ENCODE data around the gene EFCAB12. TPM values are rescaled to one million over a fixed set of nuclear protein-coding genes. Genes with fewer than 3 reads are reported as not detected.

EFCAB12 gene
- total RNA-seq, 1 experiment from 2014 or later = not detected

DNA sequence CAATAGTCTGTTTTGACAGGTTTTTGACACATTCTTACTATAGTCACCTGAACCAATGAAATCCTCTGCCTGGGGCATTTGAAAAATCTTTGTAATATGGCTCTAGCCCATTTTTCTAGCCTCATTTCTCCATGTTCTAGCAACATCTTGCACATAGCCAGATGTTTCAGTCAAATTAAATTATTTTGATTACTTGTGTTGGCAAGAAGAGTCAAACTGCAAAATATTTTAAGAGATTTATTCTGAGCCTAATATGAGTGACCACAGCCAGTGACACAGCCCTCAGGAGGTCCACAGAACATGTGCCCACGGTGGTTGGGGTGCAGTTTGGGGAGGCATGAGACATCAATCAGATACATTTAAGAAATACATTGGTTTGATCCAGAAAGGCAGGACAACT lies 18.5 kb upstream of the EFCAB12 start:
- no peak for DNase-seq (ENCODE audit: extremely low read depth, low read depth)

DNA sequence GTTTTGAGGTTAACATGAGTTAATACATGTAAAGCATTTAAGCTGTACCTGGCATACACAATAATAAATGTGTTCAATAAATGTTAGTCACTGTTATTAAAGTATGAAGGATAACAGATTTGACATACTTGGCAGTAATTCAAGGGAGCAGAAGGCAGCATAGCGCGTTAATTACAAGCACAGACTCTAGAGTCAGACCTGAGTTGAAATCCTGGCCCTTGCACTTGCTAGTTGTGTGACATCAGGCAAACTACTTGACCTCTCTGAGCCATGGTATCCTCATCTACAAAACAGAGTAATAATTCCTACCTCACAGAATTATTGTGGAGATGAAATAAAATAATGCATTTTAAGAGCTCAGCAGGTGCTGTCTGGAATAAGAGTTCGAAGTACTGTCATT lies 17.0 kb upstream of the EFCAB12 start:
- no peak for DNase-seq (ENCODE audit: extremely low read depth, low read depth)

DNA sequence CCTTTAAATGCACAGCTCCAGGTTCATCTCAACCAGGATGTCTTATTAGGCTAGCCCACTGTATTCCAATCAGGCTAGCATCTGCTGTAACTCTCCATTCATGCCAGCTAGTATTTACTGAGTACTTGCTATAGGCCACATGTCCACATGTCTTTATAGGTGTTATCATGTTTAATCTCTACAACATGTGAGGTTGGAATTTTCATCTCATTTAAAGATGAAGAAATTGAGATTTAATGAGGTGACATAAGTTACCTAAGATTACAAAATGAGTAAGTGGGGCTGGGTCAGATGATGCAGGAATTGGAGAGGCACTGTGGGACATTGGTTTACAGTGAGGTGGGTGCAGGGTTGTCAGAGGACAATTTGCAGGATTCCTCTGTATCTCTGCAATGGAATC lies 14.5 kb upstream of the EFCAB12 start:
- DNase-seq (ENCODE audit: extremely low read depth, low read depth) = no peak

DNA sequence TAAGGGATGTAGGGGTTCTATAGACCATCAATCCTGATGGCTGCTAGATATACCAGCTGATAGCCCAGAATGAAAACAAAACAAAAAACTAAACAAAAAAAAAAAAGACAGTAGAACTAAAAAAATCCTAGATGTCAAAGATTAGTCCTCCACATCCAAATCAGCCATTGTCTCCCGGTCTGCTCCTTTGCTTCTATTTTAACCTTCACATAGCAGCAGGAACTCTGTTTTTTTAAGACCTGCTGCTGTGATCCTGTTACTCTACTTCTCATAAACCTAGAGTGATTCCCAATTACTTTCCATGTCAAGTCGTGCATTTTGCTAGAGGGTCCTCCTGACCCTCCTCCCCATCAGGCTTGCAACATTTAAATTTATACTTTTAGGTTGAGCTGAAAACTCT lies 14.1 kb upstream of the EFCAB12 start:
- DNase-seq (ENCODE audit: extremely low read depth, low read depth) = no peak

DNA sequence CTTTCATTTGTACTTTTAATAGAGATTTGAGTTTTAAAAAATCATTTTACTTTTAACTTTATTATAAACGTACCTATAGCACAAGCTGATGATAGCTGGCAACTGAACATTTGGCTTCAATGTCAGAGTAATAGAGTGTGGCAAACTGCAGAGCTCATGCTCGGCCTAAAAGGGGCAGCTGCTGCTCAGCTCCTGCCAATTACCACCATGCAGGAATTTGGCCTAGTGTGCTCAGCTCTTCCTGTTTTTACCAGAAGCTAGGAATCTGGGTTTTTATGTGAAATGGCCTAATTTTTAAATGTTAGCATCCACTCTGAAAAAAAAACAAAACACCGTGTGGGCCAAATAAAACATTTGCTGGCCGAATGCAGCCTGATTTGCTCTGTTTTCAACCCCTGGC lies 13.3 kb upstream of the EFCAB12 start:
- DNase-seq (ENCODE audit: extremely low read depth, low read depth) = no peak

DNA sequence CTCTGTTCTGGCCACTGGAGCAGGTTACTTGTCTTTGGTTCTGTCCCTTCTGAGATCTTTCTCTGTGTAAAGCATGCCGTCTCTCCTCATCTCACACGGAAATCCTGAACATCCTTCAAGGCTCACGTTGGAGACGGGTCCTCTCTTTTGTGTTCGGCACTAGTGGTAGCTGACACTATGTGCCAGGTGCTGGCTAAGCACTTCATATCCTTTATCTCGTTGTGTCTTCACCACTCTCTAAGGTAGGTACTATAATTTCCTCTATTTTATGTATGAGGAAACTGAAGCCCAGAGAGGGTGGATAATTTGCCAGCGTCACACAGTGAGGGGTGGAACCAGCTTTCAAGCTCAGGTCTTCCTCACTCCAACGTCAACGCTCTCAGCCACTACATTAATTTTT lies 12.8 kb upstream of the EFCAB12 start:
- no peak for DNase-seq (ENCODE audit: extremely low read depth, low read depth)

DNA sequence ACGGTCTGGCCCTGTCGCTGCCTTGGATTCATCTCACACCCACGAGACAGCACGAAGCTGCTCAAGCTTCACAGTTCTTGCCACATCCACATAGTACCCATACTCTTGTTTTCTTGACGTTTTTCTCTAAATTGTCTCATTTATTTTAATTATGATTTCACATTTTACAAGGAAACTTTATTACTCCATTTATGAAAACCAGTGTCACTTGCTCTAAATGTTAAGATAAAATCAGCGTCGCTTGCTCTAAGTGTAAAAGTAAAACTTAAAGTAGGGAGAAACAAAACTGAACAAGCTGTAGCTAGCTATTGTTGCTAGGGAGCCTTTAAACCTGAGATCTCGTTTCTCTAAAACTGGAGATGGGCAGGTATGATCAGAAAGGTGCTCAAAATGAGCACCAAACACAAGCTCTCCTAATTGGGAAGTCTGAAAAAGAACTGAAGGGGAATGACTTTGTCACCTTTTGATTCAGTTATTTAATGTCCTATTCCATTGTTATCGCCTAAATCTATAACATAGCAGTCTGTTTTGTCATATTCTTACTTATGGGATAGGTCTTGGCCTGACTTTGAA lies 12.3 kb upstream of the EFCAB12 start:
- DNase-seq (ENCODE audit: extremely low read depth, low read depth) = no peak

DNA sequence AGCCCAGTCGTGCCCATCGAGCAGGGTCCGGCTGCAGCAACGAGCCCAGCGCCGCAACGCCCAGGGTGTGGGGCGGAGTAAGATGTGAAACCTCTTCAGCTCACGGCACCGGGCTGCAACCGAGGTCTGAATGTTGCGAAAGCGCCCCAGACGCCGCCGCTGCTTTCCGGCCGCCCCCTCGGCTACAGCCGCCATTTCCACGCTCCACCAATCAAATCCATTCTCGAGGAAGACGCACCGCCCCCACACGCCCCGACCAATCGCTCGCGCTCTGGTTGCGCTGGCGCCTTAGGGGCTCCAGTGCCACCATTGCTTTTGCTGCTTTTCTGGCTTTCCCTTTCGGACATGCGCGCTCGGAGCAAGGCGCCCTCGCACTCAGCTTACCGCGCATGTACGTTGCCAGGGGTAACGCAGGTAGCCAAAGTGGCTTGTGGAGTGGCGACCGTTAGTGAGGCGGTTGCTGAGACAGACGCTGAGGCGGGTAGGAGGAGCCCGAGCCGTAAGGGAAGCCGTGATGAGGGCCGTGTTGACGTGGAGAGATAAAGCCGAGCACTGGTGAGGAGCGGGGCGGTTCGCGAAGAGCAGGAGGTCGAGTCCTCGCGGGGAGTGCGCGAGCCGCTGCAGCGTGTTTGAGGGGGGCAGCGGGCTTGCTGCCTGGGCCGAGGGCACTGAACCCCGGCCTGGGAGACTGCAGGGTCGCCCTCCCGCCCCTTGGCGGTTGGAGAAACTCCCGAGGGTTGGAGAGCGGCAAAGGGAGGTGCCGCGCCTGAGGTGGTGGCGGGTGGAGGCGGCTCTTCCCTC lies 11.6 kb upstream of the EFCAB12 start, which contains the start of the genes IFT122 and MBD4:
Gene IFT122 (plus strand): TSS at position 408 of the 801 bp plus-strand sequence. CDS start 107 bp downstream, at position 515.
Gene MBD4 (minus strand): TSS at position 132 of the 801 bp plus-strand sequence. CDS start 115 bp downstream, at position 17.
- peak; percentile 96 for DNase-seq (ENCODE audit: extremely low read depth, low read depth)

DNA sequence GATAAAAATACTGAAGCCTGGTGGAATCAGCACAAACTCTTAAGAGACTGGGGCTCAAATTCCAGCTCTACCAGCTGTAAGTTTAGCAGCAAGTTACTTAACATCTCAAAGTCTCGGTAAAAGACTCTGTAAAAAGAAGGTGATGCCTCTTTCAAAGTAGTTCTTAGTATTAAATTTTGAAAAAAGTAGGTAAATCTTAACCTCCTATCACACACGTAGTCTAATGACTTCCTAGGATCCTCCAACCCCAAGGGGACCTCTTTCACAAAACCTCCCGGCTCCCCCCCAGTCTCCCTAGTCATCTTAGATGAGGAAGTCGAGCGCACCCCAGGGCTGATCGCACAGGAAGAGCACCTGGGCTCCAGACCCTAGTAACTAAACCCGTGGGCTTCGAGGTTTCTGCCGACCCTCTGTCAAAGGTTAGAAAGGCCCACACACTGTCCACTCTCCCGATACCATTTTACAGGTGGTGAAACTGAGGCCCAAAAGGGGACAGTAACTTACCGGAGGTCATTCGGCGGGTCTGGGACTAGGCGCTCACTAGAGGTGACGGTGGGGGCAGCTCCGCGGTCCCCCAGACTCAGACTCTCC lies 10.9 kb upstream of the EFCAB12 start:
- no peak for DNase-seq (ENCODE audit: extremely low read depth, low read depth)

DNA sequence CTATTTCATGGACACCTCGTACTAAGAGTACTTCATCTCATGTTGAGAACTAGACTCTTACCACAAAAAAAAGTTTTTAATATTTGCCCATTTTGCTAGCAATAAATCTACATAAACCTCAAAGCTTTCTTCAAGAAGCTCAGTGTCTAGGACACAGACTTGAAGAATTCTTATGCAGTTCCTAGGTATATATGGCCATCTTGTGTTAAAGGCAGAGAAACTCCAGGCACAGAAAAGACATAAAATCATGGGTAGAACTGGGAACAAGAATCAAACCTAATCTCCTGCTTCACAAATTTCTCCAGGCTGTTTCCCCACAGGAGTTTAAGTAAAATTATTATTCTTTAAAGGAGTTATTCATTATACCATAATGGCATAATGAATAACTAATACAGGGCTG lies 6.9 kb upstream of the EFCAB12 start:
- DNase-seq (ENCODE audit: extremely low read depth, low read depth) = no peak

DNA sequence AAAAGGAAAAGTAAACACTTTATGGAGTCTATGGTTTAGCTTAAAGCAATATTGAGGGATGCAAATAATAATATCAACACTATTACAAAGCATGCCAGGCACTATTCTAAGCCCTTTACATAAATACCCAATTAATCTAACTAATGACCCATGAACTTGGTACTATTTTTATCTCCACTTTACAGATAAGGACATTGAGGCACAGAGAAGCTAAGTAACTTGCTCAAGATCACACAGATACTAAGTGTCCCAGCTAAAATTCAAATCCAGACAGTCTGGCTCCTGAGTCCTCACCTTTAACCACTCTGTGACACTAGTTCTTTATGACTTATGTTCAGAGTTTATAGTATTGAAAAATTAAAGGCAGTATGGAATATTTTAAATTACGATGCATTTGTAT lies 5.7 kb upstream of the EFCAB12 start:
- no peak for DNase-seq (ENCODE audit: extremely low read depth, low read depth)

DNA sequence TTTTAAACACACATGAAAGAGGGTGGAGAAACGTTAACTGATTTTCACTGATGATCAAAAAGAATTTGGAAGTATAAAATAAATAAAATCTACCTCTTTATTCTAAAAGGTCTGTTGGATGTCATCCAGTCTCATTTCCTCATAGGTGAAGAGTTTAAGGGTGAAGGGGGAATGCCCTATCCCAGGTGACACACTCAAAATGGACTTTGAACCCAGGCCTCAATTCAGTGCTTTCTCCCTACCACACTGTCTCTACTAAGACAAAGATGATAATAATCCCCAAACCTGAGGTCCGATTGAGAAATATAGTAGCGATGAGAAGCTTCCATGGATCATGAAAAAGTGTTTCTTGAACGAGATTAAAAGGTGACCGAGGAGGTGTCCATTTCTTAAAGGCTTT lies 5.1 kb upstream of the EFCAB12 start:
- DNase-seq (ENCODE audit: extremely low read depth, low read depth) = no peak

DNA sequence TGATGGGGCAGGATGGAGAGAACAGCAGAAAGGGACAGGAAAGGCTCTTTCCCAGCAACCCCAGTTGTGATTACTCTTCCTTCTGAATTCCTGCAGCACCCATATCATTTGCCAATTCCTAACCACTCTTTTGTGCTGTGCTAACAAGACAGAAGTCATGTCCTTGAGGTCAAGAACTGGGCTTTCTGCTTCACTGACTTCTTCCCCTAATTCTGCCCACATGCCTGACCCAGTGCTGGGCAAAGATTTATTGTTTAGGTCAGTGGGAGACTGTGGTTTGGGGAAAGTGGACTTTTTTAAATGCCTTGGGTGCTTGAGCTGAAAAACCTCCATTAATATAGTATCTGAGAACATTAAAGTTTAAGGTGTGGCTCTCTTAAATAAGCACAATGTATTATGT lies 4.2 kb upstream of the EFCAB12 start:
- no peak for DNase-seq (ENCODE audit: extremely low read depth, low read depth)

DNA sequence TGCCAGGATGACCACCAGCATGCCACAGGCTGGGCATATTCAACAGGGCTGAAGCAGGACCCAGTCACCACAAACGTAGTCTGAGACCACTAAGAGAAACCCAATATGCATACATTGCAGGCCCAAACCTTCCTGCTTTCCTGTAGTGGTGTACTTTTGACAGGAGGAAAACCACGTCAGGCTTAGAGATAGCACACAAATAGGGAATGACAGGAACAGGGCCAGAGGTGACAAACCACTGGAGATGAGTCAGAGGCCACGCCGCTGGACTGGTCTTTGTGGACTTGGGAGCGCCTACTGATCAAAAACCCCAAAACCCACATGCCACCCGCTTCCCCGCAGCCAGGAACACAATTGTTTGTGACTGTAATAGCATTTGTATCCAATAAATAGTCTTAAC lies 3.6 kb upstream of the EFCAB12 start:
- no peak for DNase-seq (ENCODE audit: extremely low read depth, low read depth)

DNA sequence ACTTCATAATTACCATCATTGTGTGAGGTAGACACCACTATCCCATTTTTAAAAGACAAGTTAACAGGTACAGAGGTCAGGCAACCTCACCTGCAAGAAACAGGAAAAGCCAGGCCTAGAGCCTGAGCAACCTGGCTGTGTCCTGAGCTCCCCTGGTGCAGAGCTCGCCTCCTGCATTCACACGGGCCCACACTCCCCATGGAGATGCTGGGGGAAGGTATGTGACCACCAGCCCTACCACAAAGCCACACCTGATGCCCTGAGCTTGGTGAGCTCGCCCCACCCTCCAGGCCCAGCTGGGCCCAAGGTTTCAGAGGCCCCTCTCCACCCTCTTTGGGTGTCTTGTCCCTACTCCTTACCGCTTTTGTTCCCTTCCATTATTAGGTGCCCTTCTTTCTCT lies 1.2 kb upstream of the EFCAB12 start:
- no peak for DNase-seq (ENCODE audit: extremely low read depth, low read depth)

DNA sequence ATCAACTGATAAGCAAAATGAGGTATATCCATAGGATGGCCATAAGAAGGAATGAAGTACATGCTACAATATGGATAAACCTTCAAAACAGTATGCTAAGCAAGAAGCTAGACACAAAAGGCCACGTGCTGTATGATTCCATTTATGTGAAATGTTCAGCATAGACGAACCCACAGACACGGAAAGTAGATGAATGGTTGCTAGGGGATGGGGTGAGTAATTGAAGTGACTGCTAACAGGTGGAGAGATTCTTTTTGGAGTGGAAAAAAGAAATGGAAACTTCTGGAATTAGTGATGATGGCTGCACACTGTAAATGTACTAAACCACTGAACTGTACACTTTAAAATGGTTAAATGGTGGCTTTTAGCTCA lies 630 bp upstream of the EFCAB12 start:
- DNase-seq (ENCODE audit: extremely low read depth, low read depth) = no peak

DNA sequence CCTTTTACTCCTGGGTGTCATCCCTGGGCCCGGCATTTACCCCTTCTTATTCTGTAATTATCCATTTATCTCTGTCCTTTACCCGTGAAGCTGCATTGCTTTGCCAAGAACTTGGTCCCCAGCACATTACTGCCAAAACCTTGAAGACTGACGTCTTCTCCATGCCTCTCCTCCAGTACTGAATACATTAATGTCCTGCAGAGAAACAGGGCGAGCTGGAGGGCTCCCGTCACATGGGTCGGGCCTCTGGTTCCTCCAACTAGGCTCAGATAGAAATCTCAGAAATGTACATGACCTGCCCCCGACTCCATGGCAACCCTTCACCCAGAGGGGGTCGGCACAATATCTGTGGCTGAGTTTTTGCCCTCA lies 445 bp downstream of the EFCAB12 start:
- no peak for DNase-seq (ENCODE audit: extremely low read depth, low read depth)

DNA sequence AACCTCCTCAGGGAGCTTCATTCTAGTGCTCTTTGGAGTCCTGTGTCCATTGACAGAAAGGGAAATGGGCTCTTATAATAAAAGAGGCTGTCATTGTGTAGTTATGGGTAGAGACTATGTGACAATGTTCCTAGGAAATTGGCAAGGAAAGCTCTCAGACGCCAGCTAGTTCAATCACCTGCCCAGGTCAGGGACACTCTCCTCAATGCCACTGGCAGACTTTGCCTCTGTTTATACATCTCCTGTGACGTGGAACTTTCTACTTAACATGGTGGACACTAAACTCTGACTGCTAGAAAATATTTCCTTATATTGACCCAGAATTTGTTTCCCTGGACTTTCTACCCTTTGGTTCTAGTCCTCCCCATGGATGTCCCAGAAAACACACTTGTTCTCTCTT lies 2.8 kb downstream of the EFCAB12 start:
- DNase-seq (ENCODE audit: extremely low read depth, low read depth) = no peak

DNA sequence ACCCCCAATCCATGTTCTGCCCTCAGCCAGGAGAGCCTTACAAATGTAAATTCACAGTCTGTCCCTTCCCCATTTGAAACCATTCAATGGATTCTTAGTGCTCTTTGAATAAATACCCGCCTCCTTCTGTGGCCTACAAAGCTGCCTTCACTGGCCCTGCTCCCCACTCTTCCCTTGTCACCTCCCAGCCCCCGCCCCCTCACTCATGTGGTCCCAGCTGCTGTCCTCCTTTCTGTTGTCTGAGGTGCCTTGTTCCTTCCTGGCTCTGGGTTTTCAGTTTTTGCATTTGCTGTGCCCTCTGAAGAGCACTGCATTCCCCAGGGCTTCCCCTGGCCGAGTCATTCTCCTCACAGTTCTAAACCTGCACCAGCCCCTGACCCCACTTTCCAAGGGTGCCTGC lies 3.2 kb downstream of the EFCAB12 start:
- no peak for DNase-seq (ENCODE audit: extremely low read depth, low read depth)

DNA sequence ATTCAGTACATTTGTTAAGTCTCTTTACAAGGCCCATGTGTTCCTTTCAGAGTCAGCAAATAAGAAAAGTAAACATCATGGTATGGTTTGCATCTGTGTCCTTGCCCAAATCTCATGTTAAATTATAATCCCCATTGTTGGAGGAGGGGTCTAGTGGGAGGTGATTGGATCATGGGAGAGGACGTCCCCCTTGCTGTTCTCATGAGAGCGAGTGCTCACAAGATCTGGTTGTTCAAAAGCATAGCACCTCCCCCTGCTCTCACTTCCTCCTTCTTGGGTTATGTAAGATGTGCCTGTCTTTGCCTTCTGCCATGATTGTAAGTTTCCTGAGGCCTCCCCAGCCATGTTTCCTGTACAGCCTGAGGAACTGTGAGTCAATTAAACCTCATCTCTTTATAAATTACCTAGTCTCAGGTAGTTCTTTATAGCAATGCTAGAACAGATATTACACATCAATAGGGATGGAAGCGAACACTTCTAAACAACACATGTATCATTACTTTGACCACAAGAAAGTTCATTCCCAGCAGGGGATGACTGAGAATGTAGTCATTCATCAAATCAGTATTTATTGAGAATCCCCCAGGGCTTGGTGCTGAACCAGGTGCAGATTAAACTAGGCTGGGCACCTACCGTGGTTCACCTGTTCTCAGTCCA lies 4.1 kb downstream of the EFCAB12 start:
- no peak for DNase-seq (ENCODE audit: extremely low read depth, low read depth)

DNA sequence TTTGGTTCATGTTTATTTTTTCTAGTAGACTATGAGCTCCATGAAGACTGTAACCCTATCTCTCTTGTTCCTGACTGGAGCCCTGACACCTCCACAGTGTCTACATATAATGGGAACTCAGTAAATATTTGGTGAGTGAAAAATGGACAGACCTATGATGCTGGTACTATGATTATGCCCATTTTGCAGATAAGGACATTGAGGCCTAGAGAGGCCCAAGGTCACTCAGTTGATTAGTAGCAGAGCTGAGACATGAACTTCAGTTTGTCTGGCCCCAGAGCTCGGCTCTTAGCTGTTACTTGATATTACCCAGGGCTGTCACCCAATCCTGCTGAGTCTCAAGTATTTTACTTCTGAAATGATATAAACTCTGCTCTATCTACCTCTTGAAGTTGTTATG lies 5.5 kb downstream of the EFCAB12 start:
- DNase-seq (ENCODE audit: extremely low read depth, low read depth) = no peak

Data from NCI-H460 (cell line).